GM18519 (cell line): ENCODE results near the gene TTC39C.
"Not testable (repeated sequence)": the region's sequence is repeated elsewhere in the genome, so short reads cannot be mapped to it uniquely, and the experiment has no call there.

Source experiments
- ATAC-seq: cut with Tn5 transposase; IDR thresholded peaks from one replicate; pipeline ENCODE4 v1.9.1; 2021; ENCODE audit warnings: mild to moderate bottlenecking, moderate library complexity; ENCODE audit not compliant: unreplicated experiment, low FRiP score

TTC39C gene

DNA sequence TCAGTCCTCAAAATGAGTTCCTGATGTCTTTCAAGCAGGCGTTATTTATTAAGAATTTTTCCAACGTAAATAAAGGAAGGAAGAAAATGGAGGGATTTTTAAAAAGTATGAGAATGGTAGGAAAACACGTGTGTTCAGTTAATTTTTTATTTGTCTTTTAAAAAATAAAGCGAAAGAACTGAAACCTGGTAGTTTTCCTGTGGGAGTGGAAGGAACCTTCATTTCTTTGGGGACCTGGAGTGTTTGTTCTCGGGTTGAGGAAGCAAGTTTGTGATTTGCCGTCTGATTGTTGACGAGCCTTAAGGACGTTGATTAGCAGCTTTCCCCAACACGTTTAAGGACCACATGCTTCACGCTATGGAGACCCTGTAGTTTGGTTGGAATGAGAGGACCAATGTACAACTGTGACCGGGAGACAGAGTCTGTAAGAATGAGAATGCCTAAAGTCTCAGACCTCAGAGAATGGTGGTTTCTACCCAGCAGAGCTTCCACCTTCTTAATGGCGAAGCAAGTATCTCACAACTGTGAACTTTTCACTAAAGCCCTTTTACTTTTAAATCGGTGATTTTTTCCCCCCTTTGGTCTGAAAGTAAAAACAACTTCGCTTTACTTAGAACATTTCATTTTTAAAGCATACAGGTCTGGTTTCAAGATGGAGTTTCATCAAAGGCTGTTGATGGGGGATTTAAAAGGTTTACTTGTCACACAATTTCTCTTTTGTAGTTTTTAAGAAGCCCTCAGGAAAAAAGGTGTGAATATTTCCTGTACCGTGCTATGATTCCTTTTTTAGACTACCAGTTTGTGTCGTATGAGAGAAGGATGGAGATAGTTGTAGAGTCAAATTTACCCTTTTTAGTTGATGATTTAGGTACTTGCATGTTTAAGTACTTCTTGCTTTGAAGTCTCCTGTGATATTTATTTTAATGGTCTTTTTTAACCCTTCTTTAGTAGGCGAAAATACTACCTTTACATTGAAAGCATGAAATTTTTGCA is 1.4 kb downstream of the TTC39C start:
- no peak for ATAC-seq

DNA sequence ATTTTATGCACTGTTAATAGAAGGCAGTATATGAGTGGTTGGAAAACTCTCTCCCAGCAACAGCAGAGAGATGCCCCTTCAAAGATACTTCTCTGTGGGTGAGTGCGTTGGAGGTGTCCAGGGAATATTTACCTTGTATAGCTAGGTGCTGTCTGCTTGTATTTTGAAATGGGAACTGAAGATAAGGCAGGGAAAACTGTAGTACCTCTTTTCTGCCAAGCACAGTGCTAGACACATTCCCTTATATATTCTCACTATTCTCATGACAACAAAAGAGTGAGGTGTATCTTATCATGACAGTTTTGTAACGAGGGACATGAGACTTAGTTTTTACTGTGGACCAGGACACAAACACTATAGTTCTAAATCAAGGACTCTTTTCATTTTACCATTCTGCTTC is 2.1 kb downstream of the TTC39C start:
- ATAC-seq: no peak

DNA sequence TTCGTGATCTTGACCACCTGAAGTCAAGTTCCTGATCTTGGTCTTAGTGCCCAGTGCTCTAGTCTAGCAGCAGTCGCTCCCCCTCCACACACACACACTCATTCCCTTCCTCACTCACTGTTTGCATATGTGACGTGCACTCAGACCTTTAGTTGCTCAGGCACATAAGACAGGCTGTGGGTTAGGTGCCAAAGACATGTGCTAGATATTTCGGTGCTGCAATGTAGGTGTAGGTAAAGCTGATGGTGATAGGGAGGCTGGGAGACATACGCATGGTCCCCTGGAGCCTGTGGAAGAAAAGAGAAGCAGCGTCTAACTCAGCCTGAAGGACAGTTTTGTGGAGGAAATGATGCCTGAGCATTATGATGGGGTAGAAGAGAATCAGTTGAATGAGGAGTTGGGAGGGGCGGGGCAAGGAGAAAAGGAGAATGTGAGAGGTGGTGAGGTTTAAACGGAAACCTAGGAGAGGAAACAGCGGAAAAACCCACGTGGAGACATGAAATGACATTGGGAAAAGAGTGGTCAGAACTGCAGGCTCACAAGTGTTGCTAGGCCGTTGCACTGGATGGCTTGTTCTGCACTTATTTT is 3.8 kb downstream of the TTC39C start:
- ATAC-seq: no peak

DNA sequence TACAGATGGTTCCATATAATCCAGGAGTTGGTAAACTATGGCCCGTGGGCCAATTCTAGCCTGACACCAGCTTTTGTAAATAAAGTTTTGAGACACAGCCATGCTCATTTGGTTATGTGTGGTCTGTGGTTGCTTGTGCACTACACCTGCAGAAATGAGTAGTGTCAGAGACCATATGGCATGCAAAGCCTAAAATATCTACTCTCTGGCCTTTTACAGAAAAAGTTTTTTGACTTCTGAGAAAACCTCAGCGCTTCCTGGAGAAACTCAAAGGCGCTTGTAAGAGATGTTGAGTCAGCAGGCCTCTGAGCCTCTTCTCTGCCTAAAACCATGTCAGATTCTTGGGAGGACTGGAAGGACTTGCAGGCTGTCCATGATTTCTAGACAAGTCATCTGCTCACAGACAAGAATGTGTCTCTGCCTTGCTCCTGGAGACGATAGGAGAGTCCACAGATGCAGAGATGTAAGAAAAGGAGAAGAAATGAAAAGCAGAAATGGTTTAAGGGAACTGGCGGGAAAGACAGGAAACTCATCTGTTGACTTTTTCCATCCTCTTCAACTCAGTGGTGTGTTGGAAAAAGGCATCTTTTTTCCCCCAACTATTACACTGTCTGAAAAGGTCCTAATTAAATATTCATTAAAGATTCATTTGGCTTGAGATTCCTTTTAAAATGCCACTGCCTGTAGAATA is 5.2 kb downstream of the TTC39C start:
- ATAC-seq: peak; percentile 82

DNA sequence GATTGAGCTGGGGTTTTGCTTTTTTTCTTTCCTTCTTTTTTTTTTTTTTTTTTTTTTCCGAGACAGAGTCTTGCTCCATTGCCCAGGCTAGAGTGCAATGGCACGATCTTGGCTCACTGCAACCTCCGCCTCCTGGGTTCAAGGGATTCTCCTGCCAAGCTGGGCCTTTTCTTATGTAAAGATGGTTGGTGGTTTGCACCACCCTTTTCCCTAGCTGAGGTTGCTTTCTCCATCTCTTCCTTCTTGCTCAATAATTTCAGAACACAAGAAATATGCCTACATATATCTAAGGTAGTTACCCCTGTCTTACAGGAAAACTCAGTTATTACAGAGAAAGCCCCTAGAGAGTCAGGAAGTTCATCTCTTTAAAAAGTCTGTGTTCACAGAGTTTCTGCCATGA is 7.0 kb downstream of the TTC39C start:
- no peak for ATAC-seq

DNA sequence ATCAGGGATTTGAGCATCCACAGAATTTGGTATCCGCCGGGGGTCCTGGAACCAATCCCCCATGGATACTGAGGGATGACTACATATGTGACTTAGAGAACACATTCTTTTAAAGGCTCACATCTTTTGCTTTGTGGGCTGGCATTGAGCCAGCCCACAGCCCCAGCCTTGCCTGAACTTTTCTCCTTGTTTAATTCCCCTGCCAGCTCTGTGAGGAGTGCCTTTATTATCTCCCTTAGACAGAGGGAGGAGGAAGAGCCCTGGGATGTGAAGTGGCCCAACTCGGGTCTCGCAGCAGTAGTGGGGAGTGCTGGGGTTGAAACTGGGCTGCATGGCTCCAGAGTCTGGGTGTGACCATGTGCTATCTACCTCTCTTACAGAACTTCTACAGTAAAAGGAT is 7.6 kb downstream of the TTC39C start:
- no peak for ATAC-seq

DNA sequence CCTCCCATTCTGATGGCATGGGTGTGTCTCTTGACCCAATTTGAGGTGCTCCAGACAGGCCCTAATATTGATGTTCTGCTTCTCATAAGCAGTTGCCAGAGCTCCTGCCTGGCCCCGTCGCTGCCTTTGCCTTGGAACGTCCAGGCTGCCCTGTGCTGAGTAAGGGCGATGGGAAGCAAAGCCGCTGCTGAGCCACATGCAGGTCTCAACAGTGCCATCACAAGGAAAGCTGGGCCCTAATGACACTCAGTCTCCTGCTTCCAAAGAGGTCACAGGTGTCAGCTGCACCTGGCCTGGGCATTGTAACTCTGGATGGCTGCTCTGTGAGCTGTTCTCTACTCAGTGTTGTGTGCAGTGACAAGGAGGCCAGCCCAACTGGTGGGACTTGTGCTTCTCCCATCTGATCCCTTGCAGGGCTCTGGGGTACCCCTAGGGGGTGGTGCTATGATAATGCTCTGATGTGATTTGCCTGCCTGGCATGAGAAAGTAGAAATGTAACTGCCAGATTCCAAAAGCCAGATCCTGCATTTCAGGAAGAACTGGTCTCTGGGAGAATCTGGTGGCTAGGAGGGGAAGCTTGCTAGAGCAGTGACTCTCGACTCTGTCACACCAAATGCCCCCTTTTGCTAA is 8.7 kb downstream of the TTC39C start:
- no peak for ATAC-seq

DNA sequence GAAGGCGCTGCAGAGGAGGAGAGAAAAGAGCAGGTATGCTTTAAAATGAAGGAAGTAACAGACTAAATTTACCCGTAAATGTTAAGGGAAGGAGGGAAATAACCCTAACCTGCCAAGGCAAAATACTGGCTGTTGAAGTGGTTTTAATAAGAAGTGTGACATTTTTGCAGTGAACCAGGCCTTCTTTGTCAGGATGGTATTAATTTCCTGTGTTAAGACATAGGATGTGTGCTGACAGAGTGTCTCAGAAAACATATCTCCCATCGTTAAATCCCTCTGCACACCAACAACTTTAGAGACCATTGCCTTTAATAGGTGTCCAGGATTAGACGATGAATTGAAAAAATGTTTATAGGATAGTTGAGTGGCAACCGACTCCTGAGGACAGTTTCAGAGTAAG is 9.9 kb downstream of the TTC39C start:
- ATAC-seq: no peak

DNA sequence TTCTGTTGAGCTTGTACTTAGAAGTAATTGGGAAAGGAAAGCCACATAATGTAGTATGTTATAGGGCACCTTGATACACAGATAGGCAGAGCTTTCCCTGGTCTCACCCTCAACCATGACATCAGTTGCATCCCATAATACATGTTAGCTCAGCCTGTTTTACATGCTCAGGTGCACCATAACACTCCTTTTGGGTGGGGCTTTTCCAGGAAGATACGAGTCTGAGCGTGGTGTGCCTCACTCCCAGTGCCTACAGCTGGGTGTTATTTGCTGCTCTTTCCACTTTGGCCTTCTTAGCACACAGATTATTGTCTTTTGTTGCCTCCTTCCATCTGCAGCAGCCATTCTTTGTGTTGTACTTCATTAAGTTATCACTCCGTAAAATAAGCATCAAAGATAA is 11.9 kb downstream of the TTC39C start:
- no peak for ATAC-seq

DNA sequence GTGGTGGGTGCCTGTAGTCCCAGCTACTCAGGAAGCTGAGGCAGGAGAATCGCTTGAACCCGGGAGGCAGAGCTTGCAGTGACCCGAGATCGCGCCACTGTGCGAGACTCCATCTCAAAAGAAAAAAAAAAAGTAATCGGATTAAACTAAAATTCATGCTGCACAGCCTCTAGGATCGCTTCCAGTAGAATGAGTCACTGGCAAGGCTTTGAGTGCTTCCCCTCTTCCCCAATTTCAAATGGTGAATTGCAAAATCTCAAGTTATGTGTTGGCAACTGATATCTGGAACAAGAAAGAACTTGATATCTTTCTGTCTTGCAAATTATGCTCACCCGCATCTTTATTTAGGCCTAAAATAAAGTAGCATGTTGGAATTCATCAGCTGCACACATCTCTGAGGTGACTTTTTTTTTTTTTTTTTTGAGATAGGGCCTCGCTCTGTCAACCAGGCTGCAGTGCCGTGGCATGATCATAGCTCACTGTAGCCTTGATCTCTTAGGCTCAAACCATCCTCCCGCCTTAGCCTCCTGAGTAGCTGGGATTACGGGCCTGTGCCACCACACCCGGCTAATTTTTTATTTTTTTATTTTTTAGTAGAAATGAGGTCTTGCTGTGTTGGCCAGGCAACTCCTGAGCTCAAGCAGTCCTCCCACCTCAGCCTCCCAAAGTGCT is 12.7 kb downstream of the TTC39C start:
- no peak for ATAC-seq

DNA sequence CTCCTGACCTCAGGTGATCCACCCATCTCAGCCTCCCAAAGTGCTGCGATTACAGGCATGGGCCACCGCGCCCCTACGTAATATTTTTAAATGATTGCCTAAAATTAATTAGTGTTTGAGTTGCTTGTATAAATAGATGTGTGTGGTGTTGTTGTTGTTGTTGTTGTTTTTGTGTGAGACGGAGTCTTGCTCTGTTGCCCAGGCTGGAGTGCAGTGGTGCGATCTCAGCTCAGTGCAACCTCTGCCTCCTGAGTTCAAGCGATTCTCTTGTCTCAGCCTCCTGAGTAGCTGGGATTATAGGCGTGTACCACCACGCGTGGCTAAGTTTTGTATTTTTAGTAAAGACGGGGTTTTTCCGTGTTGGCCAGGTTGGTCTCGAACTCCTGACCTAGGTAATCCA is 14.4 kb downstream of the TTC39C start:
- ATAC-seq: not testable (repeated sequence)

DNA sequence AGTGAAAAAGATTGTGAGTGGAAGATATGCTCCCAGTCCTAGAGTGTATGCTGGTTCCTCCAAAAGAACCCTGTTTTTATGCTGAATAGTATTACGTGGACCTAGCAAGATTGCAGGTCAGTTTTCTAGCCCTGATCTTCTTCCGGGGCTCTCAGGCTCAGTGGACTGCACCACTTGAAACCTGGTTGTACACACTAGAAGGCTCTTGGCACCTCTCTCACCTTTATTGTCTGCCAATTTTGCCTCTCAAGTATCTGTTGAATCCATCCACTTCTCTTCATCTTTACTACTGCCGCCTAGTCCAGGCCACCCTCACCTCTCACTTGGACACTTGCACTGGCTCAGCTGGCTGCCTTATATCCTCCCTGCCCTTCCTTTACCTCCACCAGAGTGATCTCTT is 16.8 kb downstream of the TTC39C start:
- ATAC-seq: no peak

DNA sequence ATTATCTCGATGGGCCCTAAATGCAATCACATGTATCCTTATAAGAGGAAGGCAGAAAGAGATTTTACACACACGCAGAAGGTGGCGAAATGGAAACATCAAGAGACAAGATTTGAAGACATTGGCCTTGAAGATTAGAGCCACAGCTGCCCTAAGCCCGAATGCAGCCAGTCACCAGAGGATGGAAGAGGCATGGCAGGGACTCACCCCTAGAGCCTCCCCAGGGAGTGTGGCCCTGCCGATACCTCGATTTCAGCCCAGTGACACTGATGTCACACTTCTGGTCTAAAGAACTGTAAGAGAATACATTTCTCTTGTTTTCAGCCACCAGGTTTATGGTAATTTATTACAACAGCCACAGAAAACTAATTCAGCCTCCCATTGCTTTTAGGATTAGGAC is 17.4 kb downstream of the TTC39C start:
- no peak for ATAC-seq

DNA sequence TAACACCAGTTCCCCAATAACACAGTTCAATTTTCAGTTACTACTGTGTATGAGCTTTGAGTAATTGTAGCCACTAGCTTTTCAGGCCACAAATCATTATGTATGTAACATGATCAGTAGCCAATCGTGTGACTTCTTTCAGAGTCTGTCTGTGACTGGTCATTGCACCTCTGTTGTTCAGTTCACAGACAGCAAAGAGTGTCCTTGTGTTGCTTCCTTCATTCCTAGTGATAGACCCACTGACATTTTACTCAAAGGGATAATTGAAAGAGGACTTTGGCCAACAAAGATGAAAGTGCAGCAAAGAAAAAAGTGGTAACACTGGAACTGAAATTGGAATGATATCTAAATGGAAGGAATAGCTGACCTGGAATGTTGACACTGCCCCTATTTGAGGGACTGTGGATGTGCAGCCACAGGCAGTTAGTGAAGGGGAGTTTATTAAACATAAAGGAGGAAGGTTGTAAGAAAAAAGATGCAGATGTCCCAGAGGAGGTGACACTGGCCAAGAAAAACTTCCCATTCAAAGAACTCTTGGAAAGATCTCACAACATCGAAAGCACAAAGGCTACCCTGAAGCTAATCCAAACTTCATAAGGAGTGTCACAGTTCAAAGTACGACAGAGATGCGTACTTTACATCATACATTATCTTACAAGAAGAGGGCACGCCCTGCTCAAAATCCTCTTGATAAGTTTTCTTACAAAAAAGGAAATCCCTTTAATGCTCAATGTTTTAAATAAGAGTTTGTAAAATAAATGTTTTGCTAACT is 19.3 kb downstream of the TTC39C start:
- ATAC-seq: no peak

DNA sequence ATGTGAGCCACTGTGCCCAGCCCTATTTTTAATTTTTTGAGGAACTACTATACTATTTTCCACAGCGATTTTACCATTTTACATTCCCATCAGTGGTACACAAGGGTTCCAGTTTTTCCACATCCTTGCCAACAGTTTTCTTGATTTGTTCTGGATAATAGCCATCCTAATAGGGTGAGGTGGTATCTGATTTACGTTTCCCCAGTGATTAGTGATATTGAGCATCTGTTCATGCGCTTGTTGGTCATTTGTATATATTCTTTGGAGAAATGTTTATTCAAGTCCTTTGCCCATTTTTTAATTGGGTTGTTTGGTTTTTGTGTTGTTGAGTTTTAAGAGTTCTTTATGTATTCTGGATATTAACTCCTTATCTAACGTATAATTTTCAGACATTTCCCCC is 20.8 kb downstream of the TTC39C start:
- no peak for ATAC-seq

DNA sequence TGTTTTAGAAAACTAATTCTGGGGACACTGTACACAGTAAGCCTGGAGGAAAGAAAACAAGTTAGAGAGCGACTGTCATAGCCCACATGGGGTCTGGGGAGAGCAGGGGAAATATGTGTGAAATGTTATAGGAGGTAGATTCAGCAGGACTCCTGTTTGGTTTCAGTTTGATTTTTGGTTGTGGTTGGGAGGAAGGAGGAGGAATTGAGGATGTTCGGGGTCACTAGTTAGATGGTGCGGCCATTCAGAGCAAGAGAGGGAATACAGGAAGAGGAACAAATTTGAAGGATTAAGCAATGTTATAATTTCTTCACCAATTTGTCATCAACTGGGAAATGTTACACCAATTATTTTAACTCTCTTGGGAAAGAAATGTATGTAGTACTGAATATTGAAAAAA is 25.1 kb downstream of the TTC39C start:
- no peak for ATAC-seq

DNA sequence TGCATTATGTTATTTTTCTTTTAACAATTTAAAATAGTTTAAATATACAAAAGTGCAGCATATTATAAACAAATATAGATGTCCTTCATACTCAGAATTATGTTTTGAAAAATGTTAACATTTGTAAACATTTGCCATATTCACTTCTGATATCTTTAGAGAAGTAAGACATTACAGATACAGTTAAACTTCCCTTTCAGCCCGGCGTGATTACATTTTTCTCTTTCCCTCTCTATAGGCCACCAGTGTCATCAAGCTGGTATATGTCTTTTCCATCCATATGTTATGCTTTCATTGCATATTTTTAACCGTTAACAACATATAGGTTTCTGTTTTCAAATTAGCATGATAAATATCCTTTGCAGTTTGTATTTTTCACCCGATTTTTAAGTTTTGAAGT is 27.1 kb downstream of the TTC39C start:
- ATAC-seq: no peak

DNA sequence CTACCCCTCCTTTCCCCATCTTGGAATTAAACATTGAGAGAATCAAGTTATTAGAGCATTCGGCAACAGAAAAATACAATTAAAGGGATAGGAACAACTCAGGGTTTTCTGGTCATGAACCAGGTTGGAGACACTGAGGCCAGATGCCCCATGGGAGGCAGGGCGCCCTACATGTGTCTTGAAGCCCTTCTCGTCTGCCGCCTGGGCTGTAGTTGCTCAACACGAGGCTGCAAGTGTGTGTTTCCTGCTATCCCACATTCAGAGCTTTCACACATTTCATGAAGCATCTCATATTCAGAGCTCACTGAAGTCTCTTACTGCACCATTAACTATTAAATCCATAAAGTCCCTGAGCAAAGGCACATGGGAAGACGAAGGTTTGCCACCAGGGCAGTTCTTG is 28.8 kb downstream of the TTC39C start:
- no peak for ATAC-seq

DNA sequence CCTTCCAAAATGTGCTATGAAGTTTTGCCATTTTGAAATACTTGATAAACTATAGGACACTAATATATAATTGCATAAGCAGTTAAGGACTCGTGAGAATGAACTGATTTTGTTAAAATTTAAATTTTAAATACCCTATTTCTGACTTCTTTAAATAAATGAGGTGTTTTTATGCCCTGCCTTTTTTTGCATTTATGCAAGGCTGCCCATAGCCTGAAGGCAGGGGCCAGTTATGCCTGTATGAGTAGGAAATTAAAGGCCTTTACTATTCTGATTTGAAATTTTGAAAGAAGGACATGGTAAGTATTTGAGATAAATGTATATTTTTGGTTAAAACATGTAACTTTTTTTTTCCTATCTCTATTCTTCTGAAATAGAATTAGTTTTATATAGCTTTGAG is 33.7 kb downstream of the TTC39C start:
- no peak for ATAC-seq

DNA sequence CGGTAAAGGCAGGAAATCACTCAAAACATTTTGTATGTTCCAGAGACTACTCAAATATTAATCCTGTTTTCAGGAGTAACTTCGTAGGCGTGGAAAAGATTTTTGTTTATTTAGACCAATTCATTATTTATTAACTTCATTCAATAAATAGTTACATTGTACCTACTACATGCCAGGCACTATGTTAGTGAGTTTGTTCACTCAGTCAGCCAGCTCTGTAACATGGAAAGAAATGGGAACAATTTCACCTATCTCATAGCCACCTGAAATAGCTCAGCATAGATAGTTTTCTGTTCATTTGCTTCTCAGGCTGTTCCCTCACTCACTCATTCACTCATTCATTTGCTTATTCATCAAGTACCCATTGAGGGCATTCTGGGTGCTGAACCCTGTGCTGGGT is 34.6 kb downstream of the TTC39C start:
- ATAC-seq: no peak
